Measurements from ENCODE around the gene PLEKHA3.
A peak's percentile ranks its signal among the peaks of the same experiment; 100 is the strongest.

The PLEKHA3 gene

GRCh38 chr2:178478439-178479274, 1.6 kb upstream of the PLEKHA3 start, which contains the start of gene FKBP7:
TSS of gene FKBP7 (minus strand) at chr2:178478600. CDS start at chr2:178478499, 101 bp downstream.
- DNase-seq (ENCODE audit: low read depth in 3 of 3, low spot score in 1 of 3) = peak; percentile 46 to 70 (median 66)

- no peak for DNase-seq (ENCODE audit: low read depth in 3 of 3, low spot score in 1 of 3)
Observed at GRCh38 chr2:178479275-178479616, 1.0 kb upstream of the PLEKHA3 start.

GRCh38 chr2:178479758-178480226, 465 bp upstream of the PLEKHA3 start:
- DNase-seq (ENCODE audit: low read depth in 3 of 3, low spot score in 1 of 3) = no peak

- no peak for DNase-seq (ENCODE audit: low read depth in 3 of 3, low spot score in 1 of 3)
Observed at GRCh38 chr2:178482437-178482836, 2.2 kb downstream of the PLEKHA3 start.

- no peak for DNase-seq (ENCODE audit: low read depth in 3 of 3, low spot score in 1 of 3)
Observed at GRCh38 chr2:178484245-178485041, 4.2 kb downstream of the PLEKHA3 start.

- no peak for DNase-seq (ENCODE audit: low read depth in 3 of 3, low spot score in 1 of 3)
Observed at GRCh38 chr2:178485356-178485755, 5.1 kb downstream of the PLEKHA3 start.

GRCh38 chr2:178491612-178492011, 11.4 kb downstream of the PLEKHA3 start:
- no peak for DNase-seq (ENCODE audit: low read depth in 3 of 3, low spot score in 1 of 3)

- DNase-seq (ENCODE audit: low read depth in 3 of 3, low spot score in 1 of 3) = no peak
Observed at GRCh38 chr2:178496049-178496448, 15.8 kb downstream of the PLEKHA3 start.

- DNase-seq (ENCODE audit: low read depth in 3 of 3, low spot score in 1 of 3) = no peak
Observed at GRCh38 chr2:178498137-178498536, 17.9 kb downstream of the PLEKHA3 start.

- no peak for DNase-seq (ENCODE audit: low read depth in 3 of 3, low spot score in 1 of 3)
Observed at GRCh38 chr2:178499640-178500039, 19.4 kb downstream of the PLEKHA3 start.

GRCh38 chr2:178502751-178503150, 22.5 kb downstream of the PLEKHA3 start:
- no peak for DNase-seq (ENCODE audit: low read depth in 3 of 3, low spot score in 1 of 3)

- no peak for DNase-seq (ENCODE audit: low read depth in 3 of 3, low spot score in 1 of 3)
Observed at GRCh38 chr2:178506101-178506500, 25.8 kb downstream of the PLEKHA3 start.

- DNase-seq (ENCODE audit: low read depth in 3 of 3, low spot score in 1 of 3) = no peak
Observed at GRCh38 chr2:178506524-178506923, 26.3 kb downstream of the PLEKHA3 start.

- DNase-seq (ENCODE audit: low read depth in 3 of 3, low spot score in 1 of 3) = no peak
Observed at GRCh38 chr2:178506949-178507348, 26.7 kb downstream of the PLEKHA3 start.

- no peak for DNase-seq (ENCODE audit: low read depth in 3 of 3, low spot score in 1 of 3)
Observed at GRCh38 chr2:178508646-178509045, 28.4 kb downstream of the PLEKHA3 start.

GRCh38 chr2:178510384-178510783, 30.1 kb downstream of the PLEKHA3 start:
- no peak for DNase-seq (ENCODE audit: low read depth in 3 of 3, low spot score in 1 of 3)

GRCh38 chr2:178512484-178512883, 32.2 kb downstream of the PLEKHA3 start:
- DNase-seq (ENCODE audit: low read depth in 3 of 3, low spot score in 1 of 3) = no peak

GRCh38 chr2:178513876-178514275, 33.6 kb downstream of the PLEKHA3 start:
- DNase-seq (ENCODE audit: low read depth in 3 of 3, low spot score in 1 of 3) = no peak

- DNase-seq (ENCODE audit: low read depth in 3 of 3, low spot score in 1 of 3) = peak in 1 of 3 donors; percentile 4
Observed at GRCh38 chr2:178514664-178515063, 34.4 kb downstream of the PLEKHA3 start.

- DNase-seq (ENCODE audit: low read depth in 3 of 3, low spot score in 1 of 3) = no peak
Observed at GRCh38 chr2:178517496-178517895, 37.2 kb downstream of the PLEKHA3 start.

GRCh38 chr2:178521304-178522150, 41.3 kb downstream of the PLEKHA3 start:
- no peak for DNase-seq (ENCODE audit: low read depth in 3 of 3, low spot score in 1 of 3)

Measured in stimulated activated CD4-positive, alpha-beta T cell treated with anti-CD3 and anti-CD28 coated beads, TNF-alpha, amount 100 ng/mL, for 1 hour (primary cell).